ENCODE measurements around the gene IGFBP5. TPM values are rescaled to one million over a fixed set of nuclear protein-coding genes. Genes with fewer than 3 reads are reported as not detected.

Gene IGFBP5
- total and polyA plus RNA-seq, 4 donors = 2.3 to 43.4 (median 14.4) TPM

- no peak overlapping the region for H3K9ac ChIP-seq (ENCODE audit: low read depth in 1 of 2, low read length in 2 of 2)
- no peaks in the 10 kb centered on the region for H3K27me3 ChIP-seq (ENCODE audit: control insufficient read depth in 4 of 4, insufficient read depth in 4 of 4, low read length in 3 of 4)
- peaks cover 0 to 2% (median 0%) of the 10 kb centered on the region in 4 donors for H3K36me3 ChIP-seq (ENCODE audit: control insufficient read depth in 4 of 4, insufficient read depth in 3 of 4, low read depth in 1 of 4, low read length in 3 of 4)
- TF ChIP-seq RXRA (IDR thresholded peaks at IDR 0.05) (peak; percentile 9 to 86), YY1 (IDR thresholded peaks at IDR 0.05) (no peak), MAX (IDR thresholded peaks at IDR 0.05) (no peak), FOXA2 (IDR thresholded peaks at IDR 0.05) (no peak), NR2F2 (IDR thresholded peaks at IDR 0.05) (peak; percentile 40), TAF1 (conservative IDR thresholded peaks at IDR 0.05) (no peak), HNF4A (conservative IDR thresholded peaks at IDR 0.05) (peak in 1 of 2 donors; percentile 66), HNF4G (IDR thresholded peaks at IDR 0.05) (peak; percentile 9), JUND (IDR thresholded peaks at IDR 0.05) (peak in 1 of 2 donors; percentile 42), SP1 (IDR thresholded peaks at IDR 0.05) (peak; percentile 51), RAD21 (IDR thresholded peaks at IDR 0.05) (no peak), ATF3 (IDR thresholded peaks at IDR 0.05) (peak; percentile 60), CTCF (IDR thresholded peaks at IDR 0.05; ENCODE audit: low read depth, low read length, missing input control) (no peak), GABPA (IDR thresholded peaks at IDR 0.05 in 1 of 2, conservative IDR thresholded peaks at IDR 0.05 in 1 of 2) (no peak), FOXA1 (IDR thresholded peaks at IDR 0.05) (no peak), EGR1 (IDR thresholded peaks at IDR 0.05; ENCODE audit: low read depth in 2 of 2) (no peak)
- TF ChIP-seq, protein P1, sequence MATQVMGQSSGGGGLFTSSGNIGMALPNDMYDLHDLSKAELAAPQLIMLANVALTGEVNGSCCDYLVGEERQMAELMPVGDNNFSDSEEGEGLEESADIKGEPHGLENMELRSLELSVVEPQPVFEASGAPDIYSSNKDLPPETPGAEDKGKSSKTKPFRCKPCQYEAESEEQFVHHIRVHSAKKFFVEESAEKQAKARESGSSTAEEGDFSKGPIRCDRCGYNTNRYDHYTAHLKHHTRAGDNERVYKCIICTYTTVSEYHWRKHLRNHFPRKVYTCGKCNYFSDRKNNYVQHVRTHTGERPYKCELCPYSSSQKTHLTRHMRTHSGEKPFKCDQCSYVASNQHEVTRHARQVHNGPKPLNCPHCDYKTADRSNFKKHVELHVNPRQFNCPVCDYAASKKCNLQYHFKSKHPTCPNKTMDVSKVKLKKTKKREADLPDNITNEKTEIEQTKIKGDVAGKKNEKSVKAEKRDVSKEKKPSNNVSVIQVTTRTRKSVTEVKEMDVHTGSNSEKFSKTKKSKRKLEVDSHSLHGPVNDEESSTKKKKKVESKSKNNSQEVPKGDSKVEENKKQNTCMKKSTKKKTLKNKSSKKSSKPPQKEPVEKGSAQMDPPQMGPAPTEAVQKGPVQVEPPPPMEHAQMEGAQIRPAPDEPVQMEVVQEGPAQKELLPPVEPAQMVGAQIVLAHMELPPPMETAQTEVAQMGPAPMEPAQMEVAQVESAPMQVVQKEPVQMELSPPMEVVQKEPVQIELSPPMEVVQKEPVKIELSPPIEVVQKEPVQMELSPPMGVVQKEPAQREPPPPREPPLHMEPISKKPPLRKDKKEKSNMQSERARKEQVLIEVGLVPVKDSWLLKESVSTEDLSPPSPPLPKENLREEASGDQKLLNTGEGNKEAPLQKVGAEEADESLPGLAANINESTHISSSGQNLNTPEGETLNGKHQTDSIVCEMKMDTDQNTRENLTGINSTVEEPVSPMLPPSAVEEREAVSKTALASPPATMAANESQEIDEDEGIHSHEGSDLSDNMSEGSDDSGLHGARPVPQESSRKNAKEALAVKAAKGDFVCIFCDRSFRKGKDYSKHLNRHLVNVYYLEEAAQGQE (IDR thresholded peaks at IDR 0.05) = no peak
- TF ChIP-seq, protein P2, sequence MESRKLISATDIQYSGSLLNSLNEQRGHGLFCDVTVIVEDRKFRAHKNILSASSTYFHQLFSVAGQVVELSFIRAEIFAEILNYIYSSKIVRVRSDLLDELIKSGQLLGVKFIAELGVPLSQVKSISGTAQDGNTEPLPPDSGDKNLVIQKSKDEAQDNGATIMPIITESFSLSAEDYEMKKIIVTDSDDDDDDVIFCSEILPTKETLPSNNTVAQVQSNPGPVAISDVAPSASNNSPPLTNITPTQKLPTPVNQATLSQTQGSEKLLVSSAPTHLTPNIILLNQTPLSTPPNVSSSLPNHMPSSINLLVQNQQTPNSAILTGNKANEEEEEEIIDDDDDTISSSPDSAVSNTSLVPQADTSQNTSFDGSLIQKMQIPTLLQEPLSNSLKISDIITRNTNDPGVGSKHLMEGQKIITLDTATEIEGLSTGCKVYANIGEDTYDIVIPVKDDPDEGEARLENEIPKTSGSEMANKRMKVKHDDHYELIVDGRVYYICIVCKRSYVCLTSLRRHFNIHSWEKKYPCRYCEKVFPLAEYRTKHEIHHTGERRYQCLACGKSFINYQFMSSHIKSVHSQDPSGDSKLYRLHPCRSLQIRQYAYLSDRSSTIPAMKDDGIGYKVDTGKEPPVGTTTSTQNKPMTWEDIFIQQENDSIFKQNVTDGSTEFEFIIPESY (IDR thresholded peaks at IDR 0.05) = no peak
- no peak overlapping the region for H3K27ac ChIP-seq (ENCODE audit: low read depth in 1 of 2, low read length in 2 of 2)
- no peaks in the 10 kb centered on the region for H3K9me3 ChIP-seq (ENCODE audit: control insufficient read depth in 4 of 4, low read length in 3 of 4)
- H3K4me1 ChIP-seq (ENCODE audit: control insufficient read depth in 4 of 4, insufficient read depth in 4 of 4, low read length in 3 of 4) = peaks cover 13 to 31% (median 23%) of the 10 kb centered on the region in 4 donors
- no peak overlapping the region for H3K4me3 ChIP-seq (ENCODE audit: low read depth in 1 of 3, low read length in 3 of 3)
- WGBS = 50% methylated on average over 2 of the region's 2 CpGs
- DNase-seq (ENCODE audit: low spot score) = no peak
Observed at GRCh38 chr2:216654528-216655052, 40.8 kb downstream of the IGFBP5 start.
